HEK293 (cell line): ENCODE measurements around the gene XPOT.

Experiments used
- CTCF ChIA-PET: fragments of 350-600 bp; formaldehyde crosslinking; extraction: SDS; loops from one replicate; lab custom pipeline; 2021; ENCODE audit warnings: antibody characterized with exemption; lab: Yijun Ruan, JAX
- POLR2A ChIA-PET: fragments of 300-600 bp; formaldehyde crosslinking; extraction: SDS; loops from one replicate; lab custom pipeline; 2020; ENCODE audit warnings: antibody characterized with exemption, inconsistent platforms; lab: Yijun Ruan, JAX
- H3K27ac ChIP-seq: fragments of 200-500 bp; sonication (Bioruptor generic); 2 replicates; pipeline ENCODE4 v1.5.1; 2014; ENCODE audit warnings: low read depth, low read length, control low read depth, inconsistent platforms; ENCODE audit errors: extremely low read depth
- H3K36me3 ChIP-seq, 2 experiments: fragments of 200-500 bp in 1 of 2; sonication (Bioruptor generic) in 1 of 2; 1 replicate in 1 of 2; 2 replicates in 1 of 2; pipeline ENCODE4 v1.5.1; 2014 to 2017; ENCODE audit warnings: inconsistent platforms in 2 of 2, low read length in 2 of 2; ENCODE audit not compliant: control insufficient read depth in 2 of 2, insufficient read depth in 1 of 2
- H3K4me1 ChIP-seq: fragments of 200-500 bp; sonication (Bioruptor generic); 2 replicates; pipeline ENCODE4 v1.5.1; 2014; ENCODE audit warnings: mild to moderate bottlenecking, low read length, inconsistent platforms; ENCODE audit not compliant: control insufficient read depth, insufficient read depth
- H3K4me3 ChIP-seq: 2 replicates; pipeline ENCODE4 v1.5.1; 2011; ENCODE audit warnings: low read depth, mild to moderate bottlenecking, control low read depth, low read length, moderate library complexity
- H3K9me3 ChIP-seq: fragments of 200-500 bp; sonication (Bioruptor generic); 2 replicates; pipeline ENCODE4 v1.5.1; 2014; ENCODE audit warnings: low read depth, low read length, inconsistent platforms; ENCODE audit not compliant: control insufficient read depth, insufficient read depth
- SP3 ChIP-seq: fragments of 450-650 bp; formaldehyde crosslinking; IDR thresholded peaks from 2 replicates; pipeline ENCODE4 v1.5.1; 2016; ENCODE audit warnings: missing biosample characterization, missing genetic modification characterization
- ZBTB17 ChIP-seq: fragments of 450-650 bp; formaldehyde crosslinking; IDR thresholded peaks from 2 replicates; pipeline ENCODE4 v1.5.1; 2016; ENCODE audit warnings: missing biosample characterization, missing genetic modification characterization
- ZFP37 ChIP-seq: fragments of 450-650 bp; formaldehyde crosslinking; IDR thresholded peaks from 2 replicates; pipeline ENCODE4 v1.5.1; 2016; ENCODE audit warnings: missing biosample characterization, missing genetic modification characterization
- ZFP69B ChIP-seq: fragments of 450-650 bp; formaldehyde crosslinking; IDR thresholded peaks from 2 replicates; pipeline ENCODE4 v1.5.1; 2016; ENCODE audit warnings: missing biosample characterization, missing genetic modification characterization
- ZNF112 ChIP-seq: fragments of 450-650 bp; formaldehyde crosslinking; IDR thresholded peaks from 2 replicates; pipeline ENCODE4 v1.5.0; 2017; ENCODE audit warnings: missing biosample characterization, missing genetic modification characterization
- ZNF132 ChIP-seq: fragments of 450-650 bp; formaldehyde crosslinking; IDR thresholded peaks from 2 replicates; pipeline ENCODE4 v1.5.1; 2017; ENCODE audit warnings: missing biosample characterization, missing genetic modification characterization, borderline replicate concordance
- ZNF146 ChIP-seq: fragments of 450-650 bp; formaldehyde crosslinking; IDR thresholded peaks from 2 replicates; pipeline ENCODE4 v1.5.1; 2016; ENCODE audit warnings: missing biosample characterization, missing genetic modification characterization
- ZNF157 ChIP-seq: fragments of 450-650 bp; formaldehyde crosslinking; IDR thresholded peaks from 2 replicates; pipeline ENCODE4 v1.5.1; 2016; ENCODE audit warnings: missing biosample characterization, missing genetic modification characterization
- ZNF214 ChIP-seq: fragments of 450-650 bp; formaldehyde crosslinking; IDR thresholded peaks from 2 replicates; pipeline ENCODE4 v1.5.1; 2017; ENCODE audit warnings: missing biosample characterization, mild to moderate bottlenecking, missing genetic modification characterization, borderline replicate concordance
- ZNF239 ChIP-seq: fragments of 450-650 bp; formaldehyde crosslinking; IDR thresholded peaks from 2 replicates; pipeline ENCODE4 v1.5.1; 2016; ENCODE audit warnings: missing biosample characterization, missing genetic modification characterization
- ZNF266 ChIP-seq: fragments of 450-650 bp; formaldehyde crosslinking; IDR thresholded peaks from 2 replicates; pipeline ENCODE4 v1.5.1; 2016; ENCODE audit warnings: missing biosample characterization, missing genetic modification characterization, low read depth
- ZNF302 ChIP-seq: fragments of 450-650 bp; formaldehyde crosslinking; IDR thresholded peaks from 2 replicates; pipeline ENCODE4 v1.5.1; 2016; ENCODE audit warnings: missing biosample characterization, missing genetic modification characterization, low read depth
- ZNF416 ChIP-seq: fragments of 450-650 bp; formaldehyde crosslinking; IDR thresholded peaks from 2 replicates; pipeline ENCODE4 v1.5.1; 2016; ENCODE audit warnings: missing biosample characterization, missing genetic modification characterization
- ZNF473 ChIP-seq: fragments of 450-650 bp; formaldehyde crosslinking; IDR thresholded peaks from 2 replicates; pipeline ENCODE4 v1.5.1; 2017; ENCODE audit warnings: missing biosample characterization, missing genetic modification characterization
- ZNF48 ChIP-seq: fragments of 450-650 bp; formaldehyde crosslinking; IDR thresholded peaks from 2 replicates; pipeline ENCODE4 v1.5.1; 2016; ENCODE audit warnings: missing biosample characterization, missing genetic modification characterization
- ZNF510 ChIP-seq: fragments of 450-650 bp; formaldehyde crosslinking; IDR thresholded peaks from 2 replicates; pipeline ENCODE4 v1.5.1; 2018; ENCODE audit warnings: mild to moderate bottlenecking, missing genetic modification characterization, missing biosample characterization; ENCODE audit not compliant: insufficient replicate concordance
- ZNF530 ChIP-seq: fragments of 450-650 bp; formaldehyde crosslinking; IDR thresholded peaks from 2 replicates; pipeline ENCODE4 v1.5.1; 2016; ENCODE audit warnings: low read depth, missing biosample characterization, missing genetic modification characterization
- ZNF561 ChIP-seq: fragments of 450-650 bp; IDR thresholded peaks from 2 replicates; pipeline ENCODE4 v1.5.1; 2018; ENCODE audit warnings: missing biosample characterization, missing genetic modification characterization, borderline replicate concordance
- ZNF707 ChIP-seq: fragments of 450-650 bp; formaldehyde crosslinking; IDR thresholded peaks from 2 replicates; pipeline ENCODE4 v1.5.1; 2016; ENCODE audit warnings: missing biosample characterization, missing genetic modification characterization
- ZNF76 ChIP-seq: fragments of 450-650 bp; formaldehyde crosslinking; IDR thresholded peaks from 2 replicates; pipeline ENCODE4; 2016; ENCODE audit warnings: low read depth, missing biosample characterization, missing genetic modification characterization, borderline replicate concordance
- ZNF837 ChIP-seq: fragments of 450-650 bp; formaldehyde crosslinking; IDR thresholded peaks from 2 replicates; pipeline ENCODE4 v1.5.1; 2016; ENCODE audit warnings: missing biosample characterization, missing genetic modification characterization
- TF ChIP-seq, protein P1 (sequence below): fragments of 450-650 bp; formaldehyde crosslinking; IDR thresholded peaks from 2 replicates; pipeline ENCODE4 v1.5.1; 2016; ENCODE audit warnings: missing biosample characterization, missing genetic modification characterization
- TF ChIP-seq, protein P2 (sequence below): fragments of 450-650 bp; formaldehyde crosslinking; IDR thresholded peaks from 2 replicates; pipeline ENCODE4 v1.5.1; 2017; ENCODE audit warnings: missing biosample characterization, missing genetic modification characterization
- TF ChIP-seq, protein P3 (sequence below): fragments of 450-650 bp; formaldehyde crosslinking; IDR thresholded peaks from 2 replicates; pipeline ENCODE4 v1.5.1; 2016; ENCODE audit warnings: missing biosample characterization, missing genetic modification characterization, borderline replicate concordance
- TF ChIP-seq, protein P4 (sequence below): fragments of 450-650 bp; formaldehyde crosslinking; IDR thresholded peaks from 2 replicates; pipeline ENCODE4 v1.5.1; 2017; ENCODE audit warnings: missing biosample characterization, missing genetic modification characterization
- TF ChIP-seq, protein P5 (sequence below): fragments of 450-650 bp; formaldehyde crosslinking; IDR thresholded peaks from 2 replicates; pipeline ENCODE4 v1.5.1; 2016; ENCODE audit warnings: missing biosample characterization, missing genetic modification characterization

The XPOT gene

DNA sequence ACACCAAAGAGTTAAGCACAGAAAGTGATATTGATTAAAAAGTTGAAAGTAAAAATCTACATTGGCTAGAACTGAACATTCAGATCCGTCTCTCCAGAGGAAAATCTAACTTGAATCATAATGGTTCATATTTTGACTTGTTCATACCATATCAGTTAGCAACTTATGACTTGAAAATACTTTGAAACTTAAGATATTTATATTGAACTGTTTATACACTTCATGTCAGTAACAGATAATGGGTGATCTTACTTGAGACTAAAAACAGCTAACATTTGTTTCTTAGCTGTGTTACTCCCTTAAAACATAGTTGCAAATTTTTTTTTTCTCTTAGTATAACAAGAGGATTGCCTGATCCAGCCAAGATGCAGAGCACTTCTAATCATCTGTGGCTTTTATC lies 51.3 kb downstream of the XPOT start:
- ChIA-PET POLR2A (no interaction called here), CTCF (no interaction called here)
- Histone ChIP-seq H3K27ac (no peak overlapping the region), H3K4me3 (no peak overlapping the region), H3K9me3 (no peaks in the 10 kb centered on the region), H3K4me1 (peaks cover 3% of the 10 kb centered on the region), H3K36me3 (peaks cover 10 to 31% of the 10 kb centered on the region in 2 experiments)
- TF ChIP-seq ZBTB17 (no peak), ZFP69B (tag by site-specific recombination) (no peak)
- TF ChIP-seq, protein P1, sequence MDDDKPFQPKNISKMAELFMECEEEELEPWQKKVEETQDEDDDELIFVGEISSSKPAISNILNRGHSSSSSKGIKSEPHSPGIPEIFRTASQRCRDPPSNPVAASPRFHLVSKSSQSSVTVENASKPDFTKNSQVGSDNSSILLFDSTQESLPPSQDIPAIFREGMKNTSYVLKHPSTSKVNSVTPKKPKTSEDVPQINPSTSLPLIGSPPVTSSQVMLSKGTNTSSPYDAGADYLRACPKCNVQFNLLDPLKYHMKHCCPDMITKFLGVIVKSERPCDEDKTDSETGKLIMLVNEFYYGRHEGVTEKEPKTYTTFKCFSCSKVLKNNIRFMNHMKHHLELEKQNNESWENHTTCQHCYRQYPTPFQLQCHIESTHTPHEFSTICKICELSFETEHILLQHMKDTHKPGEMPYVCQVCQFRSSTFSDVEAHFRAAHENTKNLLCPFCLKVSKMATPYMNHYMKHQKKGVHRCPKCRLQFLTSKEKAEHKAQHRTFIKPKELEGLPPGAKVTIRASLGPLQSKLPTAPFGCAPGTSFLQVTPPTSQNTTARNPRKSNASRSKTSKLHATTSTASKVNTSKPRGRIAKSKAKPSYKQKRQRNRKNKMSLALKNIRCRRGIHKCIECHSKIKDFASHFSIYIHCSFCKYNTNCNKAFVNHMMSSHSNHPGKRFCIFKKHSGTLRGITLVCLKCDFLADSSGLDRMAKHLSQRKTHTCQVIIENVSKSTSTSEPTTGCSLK (tag by site-specific recombination) = no peak

DNA sequence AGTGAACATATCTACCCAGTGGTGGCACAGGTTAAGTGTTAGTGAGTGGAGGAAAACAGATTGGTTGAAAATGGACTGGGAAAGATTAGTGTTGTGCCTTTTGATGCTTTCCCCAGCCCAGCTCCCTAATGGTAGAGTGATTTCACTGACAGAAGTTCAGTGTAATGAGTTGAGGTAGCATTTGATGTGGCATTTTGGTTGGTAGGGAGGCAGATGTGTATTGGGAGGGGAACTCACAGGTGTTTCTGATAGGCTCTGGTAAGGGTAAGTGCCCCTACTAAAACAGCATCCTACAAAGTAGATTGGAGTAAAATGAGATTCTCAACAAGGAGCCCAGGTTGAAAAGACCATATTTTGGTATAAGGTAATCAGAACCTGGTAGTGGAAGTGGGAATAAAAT lies 51.9 kb downstream of the XPOT start:
- CTCF ChIA-PET = no interaction called here

DNA sequence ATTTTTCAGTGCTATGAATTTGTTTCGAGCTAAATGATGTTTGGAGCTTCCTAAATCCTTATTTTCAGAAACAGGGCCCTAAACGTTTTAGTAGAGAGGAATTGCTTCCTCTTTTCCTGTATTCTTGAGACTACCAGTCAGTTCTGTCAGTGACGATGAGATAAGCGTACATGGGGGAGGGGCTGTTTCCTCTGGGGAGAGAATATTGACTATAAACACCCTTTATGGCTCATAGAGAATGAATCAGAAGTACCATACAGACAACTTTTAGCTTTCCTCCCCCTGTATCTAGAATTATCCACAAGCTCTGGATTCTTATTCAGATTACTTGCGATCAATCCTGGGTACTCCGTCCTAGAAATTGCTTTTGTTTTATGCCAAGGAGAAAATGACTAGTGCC lies 52.8 kb downstream of the XPOT start:
- Histone ChIP-seq H3K4me3 (no peak overlapping the region), H3K4me1 (peaks cover 3% of the 10 kb centered on the region), H3K27ac (no peak overlapping the region), H3K9me3 (no peaks in the 10 kb centered on the region), H3K36me3 (peaks cover 15 to 41% of the 10 kb centered on the region in 2 experiments)
- CTCF ChIA-PET = interaction anchor here (0.7 kb wide), 1 partner anchor 195 kb away, joined by 4 read pairs; no protein-coding TSS in a partner anchor
- POLR2A ChIA-PET = no interaction called here
- TF ChIP-seq ZNF530 (tag by site-specific recombination) (no peak), ZNF473 (tag by site-specific recombination) (no peak), ZNF146 (no peak), SP3 (tag by site-specific recombination) (no peak), ZNF266 (tag by site-specific recombination) (no peak), ZNF214 (tag by site-specific recombination) (no peak)
- TF ChIP-seq, protein P2, sequence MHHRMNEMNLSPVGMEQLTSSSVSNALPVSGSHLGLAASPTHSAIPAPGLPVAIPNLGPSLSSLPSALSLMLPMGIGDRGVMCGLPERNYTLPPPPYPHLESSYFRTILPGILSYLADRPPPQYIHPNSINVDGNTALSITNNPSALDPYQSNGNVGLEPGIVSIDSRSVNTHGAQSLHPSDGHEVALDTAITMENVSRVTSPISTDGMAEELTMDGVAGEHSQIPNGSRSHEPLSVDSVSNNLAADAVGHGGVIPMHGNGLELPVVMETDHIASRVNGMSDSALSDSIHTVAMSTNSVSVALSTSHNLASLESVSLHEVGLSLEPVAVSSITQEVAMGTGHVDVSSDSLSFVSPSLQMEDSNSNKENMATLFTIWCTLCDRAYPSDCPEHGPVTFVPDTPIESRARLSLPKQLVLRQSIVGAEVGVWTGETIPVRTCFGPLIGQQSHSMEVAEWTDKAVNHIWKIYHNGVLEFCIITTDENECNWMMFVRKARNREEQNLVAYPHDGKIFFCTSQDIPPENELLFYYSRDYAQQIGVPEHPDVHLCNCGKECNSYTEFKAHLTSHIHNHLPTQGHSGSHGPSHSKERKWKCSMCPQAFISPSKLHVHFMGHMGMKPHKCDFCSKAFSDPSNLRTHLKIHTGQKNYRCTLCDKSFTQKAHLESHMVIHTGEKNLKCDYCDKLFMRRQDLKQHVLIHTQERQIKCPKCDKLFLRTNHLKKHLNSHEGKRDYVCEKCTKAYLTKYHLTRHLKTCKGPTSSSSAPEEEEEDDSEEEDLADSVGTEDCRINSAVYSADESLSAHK (tag by site-specific recombination) = no peak
- TF ChIP-seq, protein P3, sequence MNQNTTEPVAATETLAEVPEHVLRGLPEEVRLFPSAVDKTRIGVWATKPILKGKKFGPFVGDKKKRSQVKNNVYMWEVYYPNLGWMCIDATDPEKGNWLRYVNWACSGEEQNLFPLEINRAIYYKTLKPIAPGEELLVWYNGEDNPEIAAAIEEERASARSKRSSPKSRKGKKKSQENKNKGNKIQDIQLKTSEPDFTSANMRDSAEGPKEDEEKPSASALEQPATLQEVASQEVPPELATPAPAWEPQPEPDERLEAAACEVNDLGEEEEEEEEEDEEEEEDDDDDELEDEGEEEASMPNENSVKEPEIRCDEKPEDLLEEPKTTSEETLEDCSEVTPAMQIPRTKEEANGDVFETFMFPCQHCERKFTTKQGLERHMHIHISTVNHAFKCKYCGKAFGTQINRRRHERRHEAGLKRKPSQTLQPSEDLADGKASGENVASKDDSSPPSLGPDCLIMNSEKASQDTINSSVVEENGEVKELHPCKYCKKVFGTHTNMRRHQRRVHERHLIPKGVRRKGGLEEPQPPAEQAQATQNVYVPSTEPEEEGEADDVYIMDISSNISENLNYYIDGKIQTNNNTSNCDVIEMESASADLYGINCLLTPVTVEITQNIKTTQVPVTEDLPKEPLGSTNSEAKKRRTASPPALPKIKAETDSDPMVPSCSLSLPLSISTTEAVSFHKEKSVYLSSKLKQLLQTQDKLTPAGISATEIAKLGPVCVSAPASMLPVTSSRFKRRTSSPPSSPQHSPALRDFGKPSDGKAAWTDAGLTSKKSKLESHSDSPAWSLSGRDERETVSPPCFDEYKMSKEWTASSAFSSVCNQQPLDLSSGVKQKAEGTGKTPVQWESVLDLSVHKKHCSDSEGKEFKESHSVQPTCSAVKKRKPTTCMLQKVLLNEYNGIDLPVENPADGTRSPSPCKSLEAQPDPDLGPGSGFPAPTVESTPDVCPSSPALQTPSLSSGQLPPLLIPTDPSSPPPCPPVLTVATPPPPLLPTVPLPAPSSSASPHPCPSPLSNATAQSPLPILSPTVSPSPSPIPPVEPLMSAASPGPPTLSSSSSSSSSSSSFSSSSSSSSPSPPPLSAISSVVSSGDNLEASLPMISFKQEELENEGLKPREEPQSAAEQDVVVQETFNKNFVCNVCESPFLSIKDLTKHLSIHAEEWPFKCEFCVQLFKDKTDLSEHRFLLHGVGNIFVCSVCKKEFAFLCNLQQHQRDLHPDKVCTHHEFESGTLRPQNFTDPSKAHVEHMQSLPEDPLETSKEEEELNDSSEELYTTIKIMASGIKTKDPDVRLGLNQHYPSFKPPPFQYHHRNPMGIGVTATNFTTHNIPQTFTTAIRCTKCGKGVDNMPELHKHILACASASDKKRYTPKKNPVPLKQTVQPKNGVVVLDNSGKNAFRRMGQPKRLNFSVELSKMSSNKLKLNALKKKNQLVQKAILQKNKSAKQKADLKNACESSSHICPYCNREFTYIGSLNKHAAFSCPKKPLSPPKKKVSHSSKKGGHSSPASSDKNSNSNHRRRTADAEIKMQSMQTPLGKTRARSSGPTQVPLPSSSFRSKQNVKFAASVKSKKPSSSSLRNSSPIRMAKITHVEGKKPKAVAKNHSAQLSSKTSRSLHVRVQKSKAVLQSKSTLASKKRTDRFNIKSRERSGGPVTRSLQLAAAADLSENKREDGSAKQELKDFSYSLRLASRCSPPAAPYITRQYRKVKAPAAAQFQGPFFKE (tag by site-specific recombination) = no peak

More for the DNA sequence above, 51.9 kb downstream of the XPOT start:
- H3K4me3 ChIP-seq = no peak overlapping the region
- H3K27ac ChIP-seq = no peak overlapping the region
- peaks cover 14 to 34% of the 10 kb centered on the region in 2 experiments for H3K36me3 ChIP-seq
- peaks cover 3% of the 10 kb centered on the region for H3K4me1 ChIP-seq
- no peaks in the 10 kb centered on the region for H3K9me3 ChIP-seq
- TF ChIP-seq ZNF510 (tag by site-specific recombination) (no peak), ZNF302 (tag by site-specific recombination) (no peak), ZFP37 (tag by site-specific recombination) (no peak), ZNF473 (tag by site-specific recombination) (no peak), ZNF837 (no peak), ZNF76 (tag by site-specific recombination) (no peak), ZNF132 (no peak), ZNF48 (no peak), ZNF112 (tag by site-specific recombination) (no peak), ZNF157 (tag by site-specific recombination) (no peak), ZNF239 (no peak), ZNF416 (no peak), ZNF561 (no peak), ZNF707 (no peak)
- TF ChIP-seq, protein P4, sequence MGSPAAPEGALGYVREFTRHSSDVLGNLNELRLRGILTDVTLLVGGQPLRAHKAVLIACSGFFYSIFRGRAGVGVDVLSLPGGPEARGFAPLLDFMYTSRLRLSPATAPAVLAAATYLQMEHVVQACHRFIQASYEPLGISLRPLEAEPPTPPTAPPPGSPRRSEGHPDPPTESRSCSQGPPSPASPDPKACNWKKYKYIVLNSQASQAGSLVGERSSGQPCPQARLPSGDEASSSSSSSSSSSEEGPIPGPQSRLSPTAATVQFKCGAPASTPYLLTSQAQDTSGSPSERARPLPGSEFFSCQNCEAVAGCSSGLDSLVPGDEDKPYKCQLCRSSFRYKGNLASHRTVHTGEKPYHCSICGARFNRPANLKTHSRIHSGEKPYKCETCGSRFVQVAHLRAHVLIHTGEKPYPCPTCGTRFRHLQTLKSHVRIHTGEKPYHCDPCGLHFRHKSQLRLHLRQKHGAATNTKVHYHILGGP = no peak
- TF ChIP-seq, protein P5, sequence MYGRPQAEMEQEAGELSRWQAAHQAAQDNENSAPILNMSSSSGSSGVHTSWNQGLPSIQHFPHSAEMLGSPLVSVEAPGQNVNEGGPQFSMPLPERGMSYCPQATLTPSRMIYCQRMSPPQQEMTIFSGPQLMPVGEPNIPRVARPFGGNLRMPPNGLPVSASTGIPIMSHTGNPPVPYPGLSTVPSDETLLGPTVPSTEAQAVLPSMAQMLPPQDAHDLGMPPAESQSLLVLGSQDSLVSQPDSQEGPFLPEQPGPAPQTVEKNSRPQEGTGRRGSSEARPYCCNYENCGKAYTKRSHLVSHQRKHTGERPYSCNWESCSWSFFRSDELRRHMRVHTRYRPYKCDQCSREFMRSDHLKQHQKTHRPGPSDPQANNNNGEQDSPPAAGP (tag by site-specific recombination) = no peak
- POLR2A ChIA-PET = no interaction called here
